Motor neuron (in vitro differentiated cells): Measurements from ENCODE around the gene DCAF4. TPM values are rescaled to one million over a fixed set of nuclear protein-coding genes. Genes with fewer than 3 reads are reported as not detected.
A peak's percentile ranks its signal among the peaks of the same experiment; 100 is the strongest.

Experiments used
- ATAC-seq, 8 experiments: fragments of 200-7000 bp; cut with Tn5 transposase; replicated peaks in 6 of 8; 2 replicates each; pipeline ENCODE4 v1.8.0; 2021; ENCODE audit warnings: mild to moderate bottlenecking in 8 of 8, moderate library complexity in 8 of 8
- H3K27ac ChIP-seq, 2 donors: fragments of 250-450 bp; sonication (Bioruptor Pico); 2 replicates each; pipeline ENCODE4 v1.9.0; 2021; ENCODE audit warnings: antibody characterized with exemption in 2 of 2, mild to moderate bottlenecking in 2 of 2, moderate library complexity in 1 of 2
- H3K4me1 ChIP-seq, 2 donors: fragments of 250-450 bp; sonication (Bioruptor Pico); replicated peaks in 1 of 2; 2 replicates each; pipeline ENCODE4 v1.6.1; 2021; ENCODE audit warnings: antibody characterized with exemption in 2 of 2, mild to moderate bottlenecking in 2 of 2, moderate library complexity in 1 of 2
- H3K4me3 ChIP-seq, 5 donors: fragments of 250-450 bp; sonication (Bioruptor Pico); 2 replicates each; pipeline ENCODE4 v1.9.0; 2021; ENCODE audit warnings: antibody characterized with exemption in 5 of 5, mild to moderate bottlenecking in 5 of 5, moderate library complexity in 4 of 5
- WGBS, 10 experiments: fragments of 450-650 bp; shearing (Covaris generic); methylation state at CpG; one replicate each; pipeline ENCODE4 v1.0.0; 2022; 5-methylcytosine and 5-hydroxymethylcytosine counted together
- in situ Hi-C, 9 experiments: fragments of 400-800 bp; cut with MboI; loops; one replicate each; pipeline ENCODE4 v1.15.0; 2021; ENCODE audit warnings: low sequenced_read_pairs in 9 of 9, low pct_unique_long_range_greater_than_20kb in 2 of 9; ENCODE audit not compliant: unreplicated experiment in 9 of 9
- total RNA-seq, 8 experiments: library from RNA; unstranded; fragments of 300-600 nt; gene quantifications; 2 replicates each; pipeline versions ENCODE4 v1.2.3 to v1.2.4, GENCODE V29; 2022

Gene DCAF4
- 10 to 100 TPM in 7 of 8 experiments, 1 to 10 TPM in 1; 7.1 to 36.6 (median 15.6) TPM for total RNA-seq

- H3K4me3 ChIP-seq = peak within 1 kb of the TSS; percentile 47 to 63 (median 56)
- H3K4me1 ChIP-seq = peaks cover 11 to 14% of the 10 kb centered on the region in 2 donors
- 0 to 3% (median 0%) methylated on average over 1 to 6 of the region's 59 CpGs; no CpG with 5 or more reads in 5 of the 10 experiments for WGBS, 10 experiments
- ATAC-seq = peak; percentile 90 to 97 (median 94)
- in situ Hi-C loops = no loop called here
- H3K27ac ChIP-seq = peak within 1 kb of the TSS; percentile 72 to 74
Measured at GRCh38 chr14:72926292-72927028, at the start of gene DCAF4. TSS of gene DCAF4 (plus strand) at chr14:72926464. CDS start at chr14:72937979, 11,515 bp downstream.

GRCh38 chr14:72876710-72877063 is 49.6 kb upstream of the DCAF4 start:
- H3K27ac ChIP-seq = no peak overlapping the region
- WGBS, 10 experiments = 13 to 60% (median 40%) methylated on average over 1 to 3 of the region's 4 CpGs; no CpG with 5 or more reads in 6 of the 10 experiments
- no peak overlapping the region for H3K4me3 ChIP-seq
- in situ Hi-C loops = loop anchor here in 2 of 9 experiments (25.0 kb wide), 1 partner anchor 364 kb away; no protein-coding TSS in a partner anchor
- H3K4me1 ChIP-seq = peaks cover 11 to 25% of the 10 kb centered on the region in 2 donors
- peak in 2 of 8 experiments; percentile 17 to 55 for ATAC-seq

GRCh38 chr14:72878746-72879145 is 47.5 kb upstream of the DCAF4 start:
- peaks cover 25 to 30% of the 10 kb centered on the region in 2 donors for H3K4me1 ChIP-seq
- in situ Hi-C loops = loop anchor here in 2 of 9 experiments (25.0 kb wide), 1 partner anchor 366 kb away; no protein-coding TSS in a partner anchor
- H3K27ac ChIP-seq = no peak overlapping the region
- no peak overlapping the region for H3K4me3 ChIP-seq
- WGBS, 10 experiments = 60 to 90% (median 78%) methylated on average over 1 to 5 of the region's 5 CpGs; no CpG with 5 or more reads in 3 of the 10 experiments
- ATAC-seq = no peak

- WGBS, 10 experiments = 100% methylated on average over 1 of the region's 6 CpGs; no CpG with 5 or more reads in 8 of the 10 experiments
- H3K4me1 ChIP-seq = peaks cover 25 to 33% of the 10 kb centered on the region in 2 donors
- in situ Hi-C loops = loop anchor here in 2 of 9 experiments (25.0 kb wide), 1 partner anchor 367 kb away; no protein-coding TSS in a partner anchor
- no peak overlapping the region for H3K4me3 ChIP-seq
- H3K27ac ChIP-seq = no peak overlapping the region
- ATAC-seq = no peak
Measured at GRCh38 chr14:72879431-72879830, 46.8 kb upstream of the DCAF4 start.

GRCh38 chr14:72880164-72880563 is 46.1 kb upstream of the DCAF4 start:
- 33 to 100% (median 81%) methylated on average over 1 to 2 of the region's 2 CpGs; no CpG with 5 or more reads in 3 of the 10 experiments for WGBS, 10 experiments
- in situ Hi-C loops = loop anchor here in 2 of 9 experiments (25.0 kb wide), 1 partner anchor 368 kb away; no protein-coding TSS in a partner anchor
- Histone ChIP-seq H3K4me3 (no peak overlapping the region), H3K4me1 (peaks cover 25 to 33% of the 10 kb centered on the region in 2 donors), H3K27ac (no peak overlapping the region)
- ATAC-seq = no peak

- ATAC-seq = no peak
- Histone ChIP-seq H3K4me3 (no peak overlapping the region), H3K27ac (no peak overlapping the region), H3K4me1 (peaks cover 25 to 30% of the 10 kb centered on the region in 2 donors)
- 70 to 100% (median 85%) methylated on average over 1 to 2 of the region's 2 CpGs; no CpG with 5 or more reads in 7 of the 10 experiments for WGBS, 10 experiments
- in situ Hi-C loops = loop anchor here in 2 of 9 experiments (25.0 kb wide), 1 partner anchor 369 kb away; no protein-coding TSS in a partner anchor
Measured at GRCh38 chr14:72880820-72881219, 45.4 kb upstream of the DCAF4 start.

- WGBS, 10 experiments = 33 to 80% (median 60%) methylated on average over 1 to 2 of the region's 2 CpGs; no CpG with 5 or more reads in 6 of the 10 experiments
- in situ Hi-C loops = loop anchor here in 2 of 9 experiments (25.0 kb wide), 1 partner anchor 369 kb away; no protein-coding TSS in a partner anchor
Measured at GRCh38 chr14:72881543-72881942, 44.7 kb upstream of the DCAF4 start.

GRCh38 chr14:72882047-72882446 is 44.2 kb upstream of the DCAF4 start:
- no peak overlapping the region for H3K27ac ChIP-seq
- WGBS, 10 experiments = 80 to 100% (median 88%) methylated on average over 1 of the region's 1 CpG; no CpG with 5 or more reads in 1 of the 10 experiments
- no peak for ATAC-seq
- peaks cover 19% of the 10 kb centered on the region in 2 donors for H3K4me1 ChIP-seq
- no peak overlapping the region for H3K4me3 ChIP-seq
- in situ Hi-C loops = loop anchor here in 2 of 9 experiments (25.0 kb wide), 1 partner anchor 370 kb away; no protein-coding TSS in a partner anchor

More at GRCh38 chr14:72881543-72881942, 44.7 kb upstream of the DCAF4 start:
- no peak for ATAC-seq
- no peak overlapping the region for H3K27ac ChIP-seq
- peaks cover 23% of the 10 kb centered on the region in 2 donors for H3K4me1 ChIP-seq
- H3K4me3 ChIP-seq = no peak overlapping the region

GRCh38 chr14:72882463-72882862 is 43.8 kb upstream of the DCAF4 start:
- 40 to 100% (median 74%) methylated on average over 1 to 3 of the region's 7 CpGs; no CpG with 5 or more reads in 3 of the 10 experiments for WGBS, 10 experiments
- peaks cover 19% of the 10 kb centered on the region in 2 donors for H3K4me1 ChIP-seq
- in situ Hi-C loops = loop anchor here in 2 of 9 experiments (25.0 kb wide), 1 partner anchor 370 kb away; no protein-coding TSS in a partner anchor
- no peak overlapping the region for H3K27ac ChIP-seq
- ATAC-seq = peak in 4 of 8 experiments; percentile 21 to 69 (median 52)
- H3K4me3 ChIP-seq = no peak overlapping the region

GRCh38 chr14:72883109-72883508 is 43.2 kb upstream of the DCAF4 start:
- Histone ChIP-seq H3K4me1 (peaks cover 19% of the 10 kb centered on the region in 2 donors), H3K27ac (no peak overlapping the region), H3K4me3 (no peak overlapping the region)
- no peak for ATAC-seq
- WGBS, 10 experiments = 86 to 100% (median 100%) methylated on average over 1 to 2 of the region's 2 CpGs; no CpG with 5 or more reads in 4 of the 10 experiments
- in situ Hi-C loops = loop anchor here in 2 of 9 experiments (25.0 kb wide), 1 partner anchor 371 kb away; no protein-coding TSS in a partner anchor

GRCh38 chr14:72883961-72884360 is 42.3 kb upstream of the DCAF4 start:
- H3K27ac ChIP-seq = no peak overlapping the region
- no peak overlapping the region for H3K4me3 ChIP-seq
- WGBS, 10 experiments = 71 to 100% (median 80%) methylated on average over 1 to 4 of the region's 4 CpGs; no CpG with 5 or more reads in 2 of the 10 experiments
- H3K4me1 ChIP-seq = peaks cover 21% of the 10 kb centered on the region in 2 donors
- in situ Hi-C loops = loop anchor here in 2 of 9 experiments (25.0 kb wide), 1 partner anchor 372 kb away; no protein-coding TSS in a partner anchor
- ATAC-seq = peak in 3 of 8 experiments; percentile 27 to 50 (median 44)

- in situ Hi-C loops = loop anchor here in 2 of 9 experiments (25.0 kb wide), 1 partner anchor 372 kb away; no protein-coding TSS in a partner anchor
- no peak overlapping the region for H3K27ac ChIP-seq
- no peak for ATAC-seq
- peaks cover 22 to 25% of the 10 kb centered on the region in 2 donors for H3K4me1 ChIP-seq
- H3K4me3 ChIP-seq = no peak overlapping the region
- WGBS, 10 experiments = 21 to 100% (median 92%) methylated on average over 2 to 3 of the region's 4 CpGs; no CpG with 5 or more reads in 7 of the 10 experiments
Measured at GRCh38 chr14:72884386-72884785, 41.9 kb upstream of the DCAF4 start.
